Stomach (tissue), 4 donors: Measurements from ENCODE around the gene XYLT1.

ENCODE experiments used
- POLR2A ChIP-seq, 4 donors: fragments of 450-650 bp; IDR thresholded peaks; one replicate each; pipeline ENCODE4 v1.6.1; 2016; ENCODE audit warnings: antibody characterized with exemption in 4 of 4, control low read depth in 2 of 4, mild to moderate bottlenecking in 1 of 4, moderate library complexity in 1 of 4
- TF ChIP-seq, protein P1 (sequence below), 7 experiments: fragments of 450-650 bp in 4 of 7; fragments of 200-600 bp in 3 of 7; sonication (generic) in 3 of 7; IDR thresholded peaks; one replicate each; pipeline ENCODE4 v1.5.1; 2016 to 2019; ENCODE audit warnings: antibody characterized with exemption in 7 of 7, control low read depth in 2 of 7, mild to moderate bottlenecking in 1 of 7

- TF ChIP-seq, protein P1, sequence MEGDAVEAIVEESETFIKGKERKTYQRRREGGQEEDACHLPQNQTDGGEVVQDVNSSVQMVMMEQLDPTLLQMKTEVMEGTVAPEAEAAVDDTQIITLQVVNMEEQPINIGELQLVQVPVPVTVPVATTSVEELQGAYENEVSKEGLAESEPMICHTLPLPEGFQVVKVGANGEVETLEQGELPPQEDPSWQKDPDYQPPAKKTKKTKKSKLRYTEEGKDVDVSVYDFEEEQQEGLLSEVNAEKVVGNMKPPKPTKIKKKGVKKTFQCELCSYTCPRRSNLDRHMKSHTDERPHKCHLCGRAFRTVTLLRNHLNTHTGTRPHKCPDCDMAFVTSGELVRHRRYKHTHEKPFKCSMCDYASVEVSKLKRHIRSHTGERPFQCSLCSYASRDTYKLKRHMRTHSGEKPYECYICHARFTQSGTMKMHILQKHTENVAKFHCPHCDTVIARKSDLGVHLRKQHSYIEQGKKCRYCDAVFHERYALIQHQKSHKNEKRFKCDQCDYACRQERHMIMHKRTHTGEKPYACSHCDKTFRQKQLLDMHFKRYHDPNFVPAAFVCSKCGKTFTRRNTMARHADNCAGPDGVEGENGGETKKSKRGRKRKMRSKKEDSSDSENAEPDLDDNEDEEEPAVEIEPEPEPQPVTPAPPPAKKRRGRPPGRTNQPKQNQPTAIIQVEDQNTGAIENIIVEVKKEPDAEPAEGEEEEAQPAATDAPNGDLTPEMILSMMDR (IDR thresholded peaks at IDR 0.05), result no peak
- TF ChIP-seq POLR2A (IDR thresholded peaks at IDR 0.05), result no peak
These were observed 53.0 kb downstream of the XYLT1 start for GRCh38 chr16:17417740-17418139.
